ENCODE data around the gene APMAP. TPM values are rescaled to one million over a fixed set of nuclear protein-coding genes. Genes with fewer than 3 reads are reported as not detected.

Gene APMAP, protein sequence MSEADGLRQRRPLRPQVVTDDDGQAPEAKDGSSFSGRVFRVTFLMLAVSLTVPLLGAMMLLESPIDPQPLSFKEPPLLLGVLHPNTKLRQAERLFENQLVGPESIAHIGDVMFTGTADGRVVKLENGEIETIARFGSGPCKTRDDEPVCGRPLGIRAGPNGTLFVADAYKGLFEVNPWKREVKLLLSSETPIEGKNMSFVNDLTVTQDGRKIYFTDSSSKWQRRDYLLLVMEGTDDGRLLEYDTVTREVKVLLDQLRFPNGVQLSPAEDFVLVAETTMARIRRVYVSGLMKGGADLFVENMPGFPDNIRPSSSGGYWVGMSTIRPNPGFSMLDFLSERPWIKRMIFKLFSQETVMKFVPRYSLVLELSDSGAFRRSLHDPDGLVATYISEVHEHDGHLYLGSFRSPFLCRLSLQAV
- total RNA-seq (10 to 100 TPM; 89.8 to 97.1 TPM), polyA plus RNA-seq (ENCODE audit: insufficient read length in 2 of 2) (100 to 1,000 TPM; 121 to 122 TPM)
- long read RNA-seq, donor 1, transcript APMAP-201 (9 exons, 2,430 nt) = major isoform, 52 of 68 reads
- long read RNA-seq, donor 1, partial matches to known transcripts = 11 of 68 reads
- long read RNA-seq, donor 1, other reads (novel, unspliced or antisense) = 5 of 68 reads
- long read RNA-seq, donor 2, transcript APMAP-201 (9 exons, 2,430 nt) = major isoform, 18 of 44 reads
- long read RNA-seq, donor 2, partial matches to known transcripts = 26 of 44 reads
- long read RNA-seq, donor 2, other reads (novel, unspliced or antisense) = 0 of 44 reads
- long read RNA-seq, donor 3, transcript APMAP-201 (9 exons, 2,430 nt) = major isoform, 17 of 57 reads
- long read RNA-seq, donor 3, partial matches to known transcripts = 40 of 57 reads
- long read RNA-seq, donor 3, other reads (novel, unspliced or antisense) = 0 of 57 reads
- long read RNA-seq, donor 4, transcript APMAP-201 (9 exons, 2,430 nt) = major isoform, 33 of 45 reads
- long read RNA-seq, donor 4, partial matches to known transcripts = 12 of 45 reads
- long read RNA-seq, donor 4, other reads (novel, unspliced or antisense) = 0 of 45 reads

DNA sequence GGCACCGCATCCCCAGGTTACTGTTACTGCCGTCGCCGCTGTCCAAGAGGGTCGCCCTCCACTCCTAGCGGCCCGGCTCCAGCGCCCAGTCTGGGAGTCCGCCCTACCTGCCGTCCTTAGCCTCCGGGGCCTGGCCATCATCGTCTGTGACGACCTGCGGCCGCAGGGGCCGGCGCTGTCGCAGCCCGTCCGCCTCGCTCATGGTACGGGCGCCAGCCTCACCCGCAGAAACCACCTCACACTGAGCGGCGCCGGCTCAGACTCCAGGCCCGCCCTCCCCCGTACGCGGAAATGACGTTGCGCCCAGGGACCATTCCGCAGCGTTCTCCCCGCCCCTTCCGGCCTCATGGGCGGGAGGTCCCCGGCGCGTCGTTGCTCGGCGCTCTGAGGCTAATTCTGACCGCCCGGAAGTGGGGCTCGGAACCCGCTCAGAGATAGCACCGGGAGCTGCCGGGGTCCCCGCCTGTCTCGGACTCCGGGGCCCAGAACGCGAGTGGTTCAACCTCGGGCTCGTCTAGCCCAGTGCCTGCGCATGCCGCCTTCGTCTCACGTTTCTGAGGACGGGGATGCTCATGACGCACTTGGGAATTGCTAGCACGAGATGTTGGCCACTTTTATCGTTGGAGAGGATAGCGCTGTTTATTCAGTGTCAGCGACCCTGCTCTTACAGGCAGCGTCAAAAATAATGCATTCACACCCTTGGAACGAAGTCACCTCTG lies at the start of gene APMAP:
Gene APMAP, minus strand, starts transcription at position 265 of the 719 bp plus-strand sequence. Its CDS starts 63 bp downstream, at position 202.
- Histone ChIP-seq H3K27me3 (ENCODE audit: control insufficient read depth, insufficient read depth, low read length) (no peaks in the 10 kb centered on the region), H3K36me3 (ENCODE audit: control insufficient read depth, insufficient read depth, low read length) (no peaks in the 10 kb centered on the region), H3K27ac (ENCODE audit: low read depth, low read length) (peak within 1 kb of the TSS; percentile 84)

DNA sequence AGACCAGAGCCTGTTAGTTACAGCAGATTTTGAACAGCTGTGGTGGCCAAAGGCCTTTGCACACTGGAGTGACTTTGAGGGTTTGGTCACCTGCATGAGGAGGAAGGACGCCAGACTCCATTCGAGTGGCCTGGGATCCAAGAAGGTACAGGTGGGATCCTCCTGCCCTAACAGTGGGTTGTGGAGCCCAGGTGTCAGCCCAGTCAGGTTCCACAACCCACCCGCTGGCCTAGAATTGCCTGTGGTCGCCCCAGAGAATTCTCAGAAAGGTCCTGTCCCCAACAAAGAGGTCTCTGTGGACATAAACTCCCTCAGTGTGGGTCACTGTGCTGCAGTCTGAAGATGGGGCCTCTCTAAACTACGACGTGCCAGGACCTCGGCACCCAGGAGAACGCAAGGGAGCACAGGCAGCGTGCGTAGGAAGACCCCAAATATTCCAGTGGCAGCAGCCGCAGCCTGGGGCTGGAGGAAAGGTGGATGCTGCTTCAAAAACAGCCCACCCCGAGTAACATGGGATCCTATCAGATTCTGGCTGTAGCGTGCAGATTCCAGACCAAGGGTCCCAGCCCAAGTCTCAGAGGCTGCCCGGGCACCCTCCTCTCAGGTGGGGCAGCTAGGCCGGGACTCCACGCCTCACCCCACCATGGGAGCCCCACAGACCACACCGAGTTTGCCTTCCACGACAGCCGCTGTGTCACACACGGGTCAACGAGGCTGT lies 49.4 kb upstream of the APMAP start:
- peaks cover 96% of the 10 kb centered on the region for H3K4me1 ChIP-seq (ENCODE audit: control insufficient read depth, insufficient read depth, low read length)
- no peak overlapping the region for H3K4me3 ChIP-seq (ENCODE audit: low read depth, low read length)
- DNase-seq (ENCODE audit: low read depth in 4 of 6, low spot score in 6 of 6) = no peak
- 96% methylated on average over 14 of the region's 21 CpGs for WGBS (ENCODE audit: insufficient coverage)
- no peaks in the 10 kb centered on the region for H3K27me3 ChIP-seq (ENCODE audit: control insufficient read depth, insufficient read depth, low read length)
- no peaks in the 10 kb centered on the region for H3K9me3 ChIP-seq (ENCODE audit: control insufficient read depth, insufficient read depth, low read length)
- no peak overlapping the region for H3K27ac ChIP-seq (ENCODE audit: low read depth, low read length)
- peaks cover 39% of the 10 kb centered on the region for H3K36me3 ChIP-seq (ENCODE audit: control insufficient read depth, insufficient read depth, low read length)

More for the DNA sequence above, at the start of gene APMAP:
- peaks cover 14% of the 10 kb centered on the region for H3K4me1 ChIP-seq (ENCODE audit: control insufficient read depth, insufficient read depth, low read length)
- H3K4me3 ChIP-seq (ENCODE audit: low read depth, low read length) = peak within 1 kb of the TSS; percentile 69
- DNase-seq (ENCODE audit: low read depth in 4 of 6, low spot score in 6 of 6) = peak; percentile 86 to 98 (median 91)
- H3K9me3 ChIP-seq (ENCODE audit: control insufficient read depth, insufficient read depth, low read length) = no peaks in the 10 kb centered on the region
- WGBS (ENCODE audit: insufficient coverage) = 0% methylated on average over 64 of the region's 69 CpGs

DNA sequence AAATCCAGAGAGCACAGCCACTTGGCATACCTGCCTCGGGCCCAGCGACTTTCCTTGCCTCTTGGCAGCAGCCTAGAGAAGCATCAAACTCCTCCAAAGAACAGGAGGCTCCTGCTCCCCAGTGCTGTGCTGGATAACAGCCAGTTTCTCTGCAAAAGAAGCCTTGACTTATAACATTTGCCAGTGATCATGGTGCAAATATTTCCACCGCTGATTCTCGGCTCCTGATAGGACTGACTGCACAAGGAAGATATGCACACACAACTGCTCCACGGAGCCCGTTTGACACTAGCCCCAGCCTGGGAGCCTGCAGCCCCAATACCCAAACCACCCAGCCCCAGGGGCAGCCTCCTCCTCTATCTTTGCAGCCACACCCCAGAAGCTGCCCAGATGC lies 47.9 kb upstream of the APMAP start:
- Histone ChIP-seq H3K36me3 (ENCODE audit: control insufficient read depth, insufficient read depth, low read length) (peaks cover 29% of the 10 kb centered on the region), H3K27ac (ENCODE audit: low read depth, low read length) (peak overlapping the region; percentile 80), H3K4me1 (ENCODE audit: control insufficient read depth, insufficient read depth, low read length) (peaks cover 89% of the 10 kb centered on the region)

DNA sequence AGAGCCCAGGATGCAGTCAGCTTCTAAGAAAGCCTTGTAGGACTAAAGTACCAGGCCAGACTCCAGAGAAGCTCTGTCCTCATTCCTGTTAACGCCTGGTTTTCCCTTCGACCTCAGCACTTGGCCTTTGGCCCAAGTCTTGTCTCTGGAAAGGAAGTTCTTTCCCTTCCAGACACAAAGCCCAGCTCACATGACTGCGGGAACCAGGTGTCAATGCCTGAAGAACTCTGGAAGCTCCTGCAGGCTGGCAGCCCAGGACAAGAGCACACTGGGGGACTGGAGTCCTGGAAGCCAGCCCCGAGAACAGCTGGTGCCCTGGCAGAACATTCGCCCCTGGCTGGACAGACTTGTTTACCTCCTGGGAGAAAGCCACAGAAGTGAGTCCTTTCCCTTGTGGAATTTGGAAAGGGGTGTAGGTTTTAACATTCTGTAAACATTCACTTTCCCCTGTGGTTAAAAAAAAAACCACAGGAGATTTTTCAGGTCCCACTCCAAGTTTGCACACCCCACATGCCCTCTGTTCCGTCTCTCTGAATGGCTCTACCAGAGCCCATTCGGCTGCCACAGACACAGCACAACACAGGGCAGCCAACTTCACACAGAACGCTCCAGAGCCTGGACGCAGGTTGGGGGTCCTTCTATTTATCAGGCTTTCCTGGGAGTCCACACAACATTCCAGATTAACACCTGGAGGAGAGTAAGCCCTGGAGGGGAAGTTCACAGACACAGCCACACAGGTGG lies 47.3 kb upstream of the APMAP start:
- H3K27me3 ChIP-seq (ENCODE audit: control insufficient read depth, insufficient read depth, low read length) = no peaks in the 10 kb centered on the region
- peaks cover 29% of the 10 kb centered on the region for H3K36me3 ChIP-seq (ENCODE audit: control insufficient read depth, insufficient read depth, low read length)
- peak overlapping the region; percentile 80 for H3K27ac ChIP-seq (ENCODE audit: low read depth, low read length)
- H3K4me1 ChIP-seq (ENCODE audit: control insufficient read depth, insufficient read depth, low read length) = peaks cover 86% of the 10 kb centered on the region
- 30% methylated on average over 5 of the region's 9 CpGs for WGBS (ENCODE audit: insufficient coverage)
- peak in 3 of 6 donors; percentile 61 to 92 (median 69) for DNase-seq (ENCODE audit: low read depth in 4 of 6, low spot score in 6 of 6)
- H3K9me3 ChIP-seq (ENCODE audit: control insufficient read depth, insufficient read depth, low read length) = no peaks in the 10 kb centered on the region
- no peak overlapping the region for H3K4me3 ChIP-seq (ENCODE audit: low read depth, low read length)

More for the DNA sequence above, 47.9 kb upstream of the APMAP start:
- DNase-seq (ENCODE audit: low read depth in 4 of 6, low spot score in 6 of 6) = peak in 2 of 6 donors; percentile 49 to 68
- no peaks in the 10 kb centered on the region for H3K27me3 ChIP-seq (ENCODE audit: control insufficient read depth, insufficient read depth, low read length)
- H3K4me3 ChIP-seq (ENCODE audit: low read depth, low read length) = no peak overlapping the region
- H3K9me3 ChIP-seq (ENCODE audit: control insufficient read depth, insufficient read depth, low read length) = no peaks in the 10 kb centered on the region
- 41% methylated on average over 6 of the region's 6 CpGs for WGBS (ENCODE audit: insufficient coverage)

DNA sequence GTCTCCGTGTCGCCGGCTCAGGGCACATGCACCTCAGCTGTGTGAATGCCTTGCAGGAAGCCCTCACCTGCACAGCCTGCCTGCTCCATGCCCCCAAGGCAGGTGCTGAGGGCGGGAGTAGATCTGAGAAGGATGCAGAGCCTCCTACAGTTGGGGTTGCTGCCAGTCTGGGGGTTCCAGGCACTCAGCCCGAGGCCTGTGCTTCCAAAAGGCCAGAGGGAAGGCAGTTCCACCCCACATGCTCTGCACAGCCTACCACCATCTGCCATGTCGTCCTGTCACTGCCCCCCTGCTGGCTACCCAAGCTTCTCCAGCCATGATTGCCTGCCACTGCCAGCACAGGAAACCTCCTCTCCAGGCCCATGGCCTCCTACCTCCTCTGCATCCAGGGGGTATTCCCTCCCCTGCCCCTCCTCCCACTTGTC lies 46.1 kb upstream of the APMAP start:
- no peak overlapping the region for H3K27ac ChIP-seq (ENCODE audit: low read depth, low read length)

DNA sequence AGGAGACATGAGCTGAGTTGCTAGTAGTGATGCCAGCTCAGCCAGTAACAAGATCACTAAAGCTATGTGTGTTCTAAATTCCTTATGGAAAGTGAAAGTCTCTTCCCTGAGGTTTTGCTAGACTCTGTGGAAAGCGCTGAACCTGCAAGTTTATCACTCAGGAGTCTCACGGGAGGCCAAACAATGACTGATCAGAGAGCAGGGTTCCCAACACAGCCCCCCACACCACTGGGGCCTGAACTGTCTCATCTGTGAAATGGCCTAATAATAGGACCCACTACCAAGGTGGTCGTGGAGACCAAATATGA lies 45.5 kb upstream of the APMAP start:
- Histone ChIP-seq H3K27ac (ENCODE audit: low read depth, low read length) (peak overlapping the region; percentile 29), H3K4me3 (ENCODE audit: low read depth, low read length) (no peak overlapping the region), H3K27me3 (ENCODE audit: control insufficient read depth, insufficient read depth, low read length) (no peaks in the 10 kb centered on the region), H3K4me1 (ENCODE audit: control insufficient read depth, insufficient read depth, low read length) (peaks cover 86% of the 10 kb centered on the region), H3K9me3 (ENCODE audit: control insufficient read depth, insufficient read depth, low read length) (no peaks in the 10 kb centered on the region), H3K36me3 (ENCODE audit: control insufficient read depth, insufficient read depth, low read length) (peaks cover 17% of the 10 kb centered on the region)
- peak in 1 of 6 donors; percentile 26 for DNase-seq (ENCODE audit: low read depth in 4 of 6, low spot score in 6 of 6)
- WGBS (ENCODE audit: insufficient coverage) = 75% methylated on average over 3 of the region's 3 CpGs

More for the DNA sequence above, 46.1 kb upstream of the APMAP start:
- H3K36me3 ChIP-seq (ENCODE audit: control insufficient read depth, insufficient read depth, low read length) = peaks cover 22% of the 10 kb centered on the region
- no peak overlapping the region for H3K4me3 ChIP-seq (ENCODE audit: low read depth, low read length)
- peaks cover 86% of the 10 kb centered on the region for H3K4me1 ChIP-seq (ENCODE audit: control insufficient read depth, insufficient read depth, low read length)
- no peak for DNase-seq (ENCODE audit: low read depth in 4 of 6, low spot score in 6 of 6)
- WGBS (ENCODE audit: insufficient coverage) = 82% methylated on average over 5 of the region's 6 CpGs
- no peaks in the 10 kb centered on the region for H3K9me3 ChIP-seq (ENCODE audit: control insufficient read depth, insufficient read depth, low read length)
- H3K27me3 ChIP-seq (ENCODE audit: control insufficient read depth, insufficient read depth, low read length) = no peaks in the 10 kb centered on the region

DNA sequence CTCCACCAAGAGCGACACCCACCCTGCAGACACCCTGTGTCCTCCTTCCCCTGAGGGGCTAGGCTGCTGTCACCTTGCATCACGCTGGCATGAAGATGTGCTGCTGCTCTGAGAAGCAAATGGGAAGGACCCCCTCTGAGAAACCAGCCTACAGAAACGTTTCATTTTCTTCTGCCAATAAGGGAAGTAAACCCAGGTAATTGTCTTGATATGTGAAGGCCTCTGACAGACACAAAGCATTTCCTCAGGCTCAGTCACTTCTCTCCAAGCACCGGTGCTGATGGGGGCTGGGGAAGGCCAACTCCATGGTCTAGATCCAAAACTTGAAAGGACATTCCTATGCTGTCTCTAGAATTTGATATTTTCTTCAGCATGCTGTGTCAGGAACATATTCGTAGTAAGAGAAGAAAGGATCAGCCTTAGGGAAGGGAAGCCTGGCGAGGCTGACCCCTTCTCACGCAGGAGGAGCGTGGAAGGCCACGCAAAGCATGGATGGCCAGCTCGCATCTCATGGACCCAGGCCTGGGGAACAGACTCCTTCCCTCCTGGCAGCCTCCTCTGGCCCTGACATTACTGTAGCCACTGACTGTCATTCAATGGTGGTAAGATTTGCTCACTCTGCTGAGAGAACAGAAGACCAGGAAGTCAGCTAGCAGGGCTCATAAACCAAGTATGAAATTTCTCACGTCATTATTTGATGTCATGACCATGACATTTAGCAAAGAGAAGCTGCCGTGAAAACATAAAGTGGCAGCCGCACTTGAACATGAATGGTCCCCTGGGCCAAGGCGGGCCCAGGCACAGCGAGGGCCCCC lies 44.9 kb upstream of the APMAP start:
- 78% methylated on average over 11 of the region's 15 CpGs for WGBS (ENCODE audit: insufficient coverage)
- no peaks in the 10 kb centered on the region for H3K27me3 ChIP-seq (ENCODE audit: control insufficient read depth, insufficient read depth, low read length)
- peaks cover 86% of the 10 kb centered on the region for H3K4me1 ChIP-seq (ENCODE audit: control insufficient read depth, insufficient read depth, low read length)
- DNase-seq (ENCODE audit: low read depth in 4 of 6, low spot score in 6 of 6) = no peak
- peak overlapping the region; percentile 29 for H3K27ac ChIP-seq (ENCODE audit: low read depth, low read length)
- H3K9me3 ChIP-seq (ENCODE audit: control insufficient read depth, insufficient read depth, low read length) = no peaks in the 10 kb centered on the region
- no peak overlapping the region for H3K4me3 ChIP-seq (ENCODE audit: low read depth, low read length)
- peaks cover 12% of the 10 kb centered on the region for H3K36me3 ChIP-seq (ENCODE audit: control insufficient read depth, insufficient read depth, low read length)
